Endothelial cell of umbilical vein (primary cell): ENCODE measurements around the gene PLCXD1.

ENCODE experiments used
- CTCF ChIP-seq, 2 donors: IDR thresholded peaks; 1 replicate in 1 of 2; 2 replicates in 1 of 2; pipeline ENCODE4 v1.5.1; 2011; ENCODE audit warnings: low read length in 2 of 2, mild to moderate bottlenecking in 2 of 2, moderate library complexity in 2 of 2, control low read depth in 1 of 2, inconsistent platforms in 1 of 2, low read depth in 1 of 2; ENCODE audit not compliant: insufficient read depth in 1 of 2; ENCODE audit errors: extremely low read depth in 1 of 2
- EZH2 ChIP-seq: IDR thresholded peaks from 2 replicates; pipeline ENCODE4 v1.6.1; 2012; ENCODE audit warnings: borderline replicate concordance, low read depth, mild to moderate bottlenecking, moderate library complexity, low read length, inconsistent platforms; ENCODE audit not compliant: severe bottlenecking
- JUN ChIP-seq: IDR thresholded peaks from 2 replicates; pipeline ENCODE4 v1.6.1; 2011; ENCODE audit warnings: borderline replicate concordance, low read depth; ENCODE audit not compliant: insufficient read length, insufficient read depth
- MAX ChIP-seq: IDR thresholded peaks from 2 replicates; pipeline ENCODE4 v1.6.1; 2011; ENCODE audit not compliant: insufficient read depth, insufficient read length
- POLR2A ChIP-seq: IDR thresholded peaks from 2 replicates; pipeline ENCODE4 v1.6.1; 2012; ENCODE audit warnings: low read depth, mild to moderate bottlenecking, control low read depth, low read length
- POLR2AphosphoS5 ChIP-seq: IDR thresholded peaks from 2 replicates; pipeline ENCODE4 v1.6.1; 2012; ENCODE audit warnings: low read depth, mild to moderate bottlenecking, control low read depth, low read length, moderate library complexity; ENCODE audit not compliant: insufficient read depth

DNA sequence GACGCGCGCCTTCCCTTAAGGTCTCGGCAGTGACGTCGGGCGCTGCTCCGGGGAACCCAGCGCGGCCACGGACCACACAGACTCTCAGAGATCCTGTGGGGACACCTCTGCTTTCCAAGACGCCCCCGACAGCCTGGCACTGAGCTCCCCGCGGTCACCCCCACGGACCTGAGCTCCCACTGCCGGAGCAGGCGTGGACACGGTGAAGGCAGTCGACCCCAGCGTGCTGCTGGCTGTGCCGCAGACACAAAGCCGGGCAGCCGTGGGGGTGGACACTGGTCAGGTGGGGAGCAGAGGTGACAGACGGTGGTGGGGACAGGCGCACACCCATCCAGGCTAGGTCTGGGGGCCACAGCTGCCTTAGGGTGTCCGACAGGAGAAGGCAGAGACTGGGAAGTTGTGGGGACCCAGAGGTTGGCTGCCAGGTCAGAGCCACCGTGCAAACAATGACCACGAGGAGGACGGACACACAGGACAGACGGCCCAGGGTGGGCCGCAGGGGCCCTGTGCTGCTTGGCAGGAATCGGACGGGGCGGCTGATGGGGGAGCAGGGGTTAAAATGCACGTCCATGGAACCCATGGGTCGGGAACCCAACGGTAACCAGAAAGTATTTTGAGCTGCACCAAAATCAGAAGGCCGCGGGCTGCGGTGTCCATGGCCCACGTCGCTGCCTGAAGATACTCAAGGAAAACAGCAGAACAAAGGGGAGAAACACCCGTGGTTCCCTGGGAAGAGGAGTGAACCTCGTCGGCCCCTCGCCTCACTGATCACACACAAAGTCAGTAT, 54.0 kb downstream of the PLCXD1 start:
- TF ChIP-seq CTCF (IDR thresholded peaks at IDR 0.05; ENCODE audit: extremely low read depth in 1 of 2, insufficient read depth in 1 of 2, low read depth in 1 of 2, low read length in 2 of 2), result no peak
- no peak for TF ChIP-seq POLR2AphosphoS5
- no peak for TF ChIP-seq POLR2A
- no peak for TF ChIP-seq EZH2
- no peak for TF ChIP-seq MAX
- TF ChIP-seq JUN, result no peak
